Measurements from ENCODE around the gene CNTNAP2. TPM values are rescaled to one million over a fixed set of nuclear protein-coding genes. Genes with fewer than 3 reads are reported as not detected.

CNTNAP2 gene
- total RNA-seq, 2 donors from 2014 or later: 171 to 228 TPM

DNA sequence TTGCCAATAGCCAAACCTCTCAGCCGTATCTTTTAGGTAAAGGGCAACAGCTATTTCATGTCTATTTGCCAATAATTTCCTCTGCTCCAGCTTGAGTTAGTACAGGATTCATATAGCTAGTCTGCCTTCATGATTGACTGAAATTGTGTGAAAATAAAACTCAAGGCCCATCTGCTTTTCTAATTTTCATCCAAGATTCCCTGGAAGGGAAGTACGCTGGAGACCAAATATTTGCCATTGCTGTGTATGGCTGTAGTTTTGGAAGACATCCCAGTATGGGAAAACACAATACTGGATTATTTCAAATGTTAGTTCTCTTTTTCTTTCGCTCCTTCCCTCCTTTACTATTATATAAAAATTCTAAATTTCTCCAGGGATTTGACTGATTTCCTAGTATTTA lies 652.4 kb downstream of the CNTNAP2 start:
- Mint-ChIP-seq H3K9me3 (no peaks in the 10 kb centered on the region), H3K4me3 (no peak overlapping the region), H3K27me3 (ENCODE audit: insufficient read depth) (no peaks in the 10 kb centered on the region), H3K27ac (no peak overlapping the region), H3K4me1 (peaks cover 4% of the 10 kb centered on the region), H3K36me3 (ENCODE audit: low read depth) (no peaks in the 10 kb centered on the region)
- no peak overlapping the region for H3K4me3 ChIP-seq (ENCODE audit: low read length)
- no peaks in the 10 kb centered on the region for H3K9me3 ChIP-seq (ENCODE audit: control insufficient read depth, low read length)
- TF ChIP-seq CTCF (conservative IDR thresholded peaks at IDR 0.05): no peak
- H3K27ac ChIP-seq (ENCODE audit: low read depth, low read length): no peak overlapping the region
- H3K9ac ChIP-seq (ENCODE audit: extremely low read depth, low read length, poor library complexity, severe bottlenecking): no peak overlapping the region
- H3K4me1 ChIP-seq (ENCODE audit: control insufficient read depth, insufficient read depth, low read length): no peaks in the 10 kb centered on the region
- WGBS, 2 experiments (ENCODE audit: insufficient coverage in 1 of 2, insufficient read length in 1 of 2): 99 to 100% methylated on average over 1 to 2 of the region's 3 CpGs
- H3K27me3 ChIP-seq (ENCODE audit: control insufficient read depth, insufficient read depth, low read length, poor library complexity, severe bottlenecking): no peaks in the 10 kb centered on the region
- DNase-seq: no peak
- no peaks in the 10 kb centered on the region for H3K36me3 ChIP-seq (ENCODE audit: control insufficient read depth, insufficient read depth, low read length)

GRCh38 chr7:146772601-146773000 lies 656.0 kb downstream of the CNTNAP2 start:
- no peaks in the 10 kb centered on the region for H3K4me1 ChIP-seq (ENCODE audit: control insufficient read depth, insufficient read depth, low read length)
- H3K9me3 ChIP-seq (ENCODE audit: control insufficient read depth, low read length): no peaks in the 10 kb centered on the region
- Mint-ChIP-seq H3K27ac (no peak overlapping the region), H3K27me3 (ENCODE audit: insufficient read depth) (no peaks in the 10 kb centered on the region), H3K4me3 (no peak overlapping the region), H3K9me3 (no peaks in the 10 kb centered on the region), H3K4me1 (peaks cover 4% of the 10 kb centered on the region), H3K36me3 (ENCODE audit: low read depth) (no peaks in the 10 kb centered on the region)
- WGBS, 2 experiments (ENCODE audit: insufficient coverage in 1 of 2, insufficient read length in 1 of 2): 70 to 76% methylated on average over 4 to 5 of the region's 5 CpGs
- no peaks in the 10 kb centered on the region for H3K36me3 ChIP-seq (ENCODE audit: control insufficient read depth, insufficient read depth, low read length)
- TF ChIP-seq CTCF (conservative IDR thresholded peaks at IDR 0.05): peak; percentile 82
- no peak overlapping the region for H3K9ac ChIP-seq (ENCODE audit: extremely low read depth, low read length, poor library complexity, severe bottlenecking)
- peak; percentile 91 for DNase-seq
- H3K4me3 ChIP-seq (ENCODE audit: low read length): no peak overlapping the region
- H3K27ac ChIP-seq (ENCODE audit: low read depth, low read length): no peak overlapping the region
- H3K27me3 ChIP-seq (ENCODE audit: control insufficient read depth, insufficient read depth, low read length, poor library complexity, severe bottlenecking): no peaks in the 10 kb centered on the region

DNA sequence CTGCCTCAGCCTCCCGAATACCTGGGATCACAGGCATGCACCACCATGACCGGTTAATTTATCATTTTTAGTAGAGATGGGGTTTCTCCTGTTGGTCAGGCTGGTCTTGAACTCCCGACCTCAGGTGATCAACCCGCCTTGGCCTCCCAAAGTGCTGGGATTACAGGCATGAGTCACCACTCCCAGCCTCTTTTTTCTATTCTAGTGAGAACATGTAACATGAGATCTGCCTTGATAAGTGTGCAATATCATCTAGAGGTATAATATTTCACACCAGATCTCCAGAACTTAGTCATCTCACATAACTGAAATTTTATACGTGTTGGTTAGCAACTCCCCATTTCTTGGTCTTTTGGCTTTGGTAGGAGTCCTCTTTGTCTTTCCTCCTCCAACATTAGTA lies 656.9 kb downstream of the CNTNAP2 start:
- no peak for DNase-seq

More for the DNA sequence above, 656.9 kb downstream of the CNTNAP2 start:
- H3K4me1 ChIP-seq (ENCODE audit: control insufficient read depth, insufficient read depth, low read length): no peaks in the 10 kb centered on the region
- no peak overlapping the region for H3K27ac ChIP-seq (ENCODE audit: low read depth, low read length)
- Mint-ChIP-seq H3K4me1 (peaks cover 4% of the 10 kb centered on the region), H3K9me3 (no peaks in the 10 kb centered on the region), H3K27me3 (ENCODE audit: insufficient read depth) (no peaks in the 10 kb centered on the region), H3K36me3 (ENCODE audit: low read depth) (no peaks in the 10 kb centered on the region), H3K4me3 (no peak overlapping the region), H3K27ac (no peak overlapping the region)
- H3K36me3 ChIP-seq (ENCODE audit: control insufficient read depth, insufficient read depth, low read length): no peaks in the 10 kb centered on the region
- no peak overlapping the region for H3K4me3 ChIP-seq (ENCODE audit: low read length)
- no peaks in the 10 kb centered on the region for H3K9me3 ChIP-seq (ENCODE audit: control insufficient read depth, low read length)
- 86 to 96% methylated on average over 2 to 5 of the region's 5 CpGs for WGBS, 2 experiments (ENCODE audit: insufficient coverage in 1 of 2, insufficient read length in 1 of 2)
- no peak for TF ChIP-seq CTCF (conservative IDR thresholded peaks at IDR 0.05)
- H3K9ac ChIP-seq (ENCODE audit: extremely low read depth, low read length, poor library complexity, severe bottlenecking): no peak overlapping the region
- H3K27me3 ChIP-seq (ENCODE audit: control insufficient read depth, insufficient read depth, low read length, poor library complexity, severe bottlenecking): no peaks in the 10 kb centered on the region
